SIG-M5 treated with dmso at 0.1 percent for 504 hours (cell line): ENCODE data around the gene CCK.

ENCODE experiments used
- DNase-seq: peaks from one replicate; lab custom pipeline; 2025; ENCODE audit not compliant: unreplicated experiment; lab: John Stamatoyannopoulos, UW

Gene CCK

DNA sequence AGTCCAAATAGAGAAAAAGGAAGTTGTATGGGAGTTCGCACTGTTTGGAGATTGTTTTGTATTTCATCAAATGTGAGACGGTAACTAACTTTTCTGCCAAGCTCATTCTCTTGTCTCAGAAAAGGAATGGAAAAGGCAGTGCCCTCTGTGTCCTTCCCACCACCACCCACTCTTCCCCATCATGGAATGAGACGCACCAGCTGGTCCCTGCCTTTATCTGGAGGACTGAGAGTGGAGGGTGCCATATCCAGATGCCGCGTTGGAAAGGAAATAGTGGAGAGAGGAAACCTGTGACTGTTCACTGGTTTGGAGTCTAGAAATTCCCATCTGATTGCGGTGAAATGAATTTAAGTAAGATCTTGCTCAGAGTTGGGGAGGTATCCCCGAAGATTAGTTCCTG is 3.7 kb upstream of the CCK start:
- DNase-seq = no peak

DNA sequence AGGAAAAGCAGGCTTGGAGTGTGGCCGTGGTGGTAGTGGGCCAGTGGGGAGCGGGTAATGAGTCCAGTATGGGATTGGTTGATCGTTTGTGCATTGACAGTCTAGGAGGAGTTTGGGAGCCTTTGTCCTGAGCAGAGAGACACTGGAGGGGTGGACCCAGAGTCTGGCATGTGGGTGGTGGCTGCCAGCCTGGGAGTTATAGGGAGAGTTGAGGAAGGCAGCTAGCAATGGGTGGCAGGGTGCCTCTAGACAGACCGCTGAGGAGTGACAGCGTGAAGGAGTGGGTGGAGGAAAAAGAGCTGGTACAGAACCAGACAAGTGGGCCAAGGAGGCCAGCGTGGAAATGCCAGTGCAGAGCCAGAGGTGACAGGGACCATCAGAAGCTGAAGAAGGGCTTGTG is 1.9 kb upstream of the CCK start:
- DNase-seq = no peak

DNA sequence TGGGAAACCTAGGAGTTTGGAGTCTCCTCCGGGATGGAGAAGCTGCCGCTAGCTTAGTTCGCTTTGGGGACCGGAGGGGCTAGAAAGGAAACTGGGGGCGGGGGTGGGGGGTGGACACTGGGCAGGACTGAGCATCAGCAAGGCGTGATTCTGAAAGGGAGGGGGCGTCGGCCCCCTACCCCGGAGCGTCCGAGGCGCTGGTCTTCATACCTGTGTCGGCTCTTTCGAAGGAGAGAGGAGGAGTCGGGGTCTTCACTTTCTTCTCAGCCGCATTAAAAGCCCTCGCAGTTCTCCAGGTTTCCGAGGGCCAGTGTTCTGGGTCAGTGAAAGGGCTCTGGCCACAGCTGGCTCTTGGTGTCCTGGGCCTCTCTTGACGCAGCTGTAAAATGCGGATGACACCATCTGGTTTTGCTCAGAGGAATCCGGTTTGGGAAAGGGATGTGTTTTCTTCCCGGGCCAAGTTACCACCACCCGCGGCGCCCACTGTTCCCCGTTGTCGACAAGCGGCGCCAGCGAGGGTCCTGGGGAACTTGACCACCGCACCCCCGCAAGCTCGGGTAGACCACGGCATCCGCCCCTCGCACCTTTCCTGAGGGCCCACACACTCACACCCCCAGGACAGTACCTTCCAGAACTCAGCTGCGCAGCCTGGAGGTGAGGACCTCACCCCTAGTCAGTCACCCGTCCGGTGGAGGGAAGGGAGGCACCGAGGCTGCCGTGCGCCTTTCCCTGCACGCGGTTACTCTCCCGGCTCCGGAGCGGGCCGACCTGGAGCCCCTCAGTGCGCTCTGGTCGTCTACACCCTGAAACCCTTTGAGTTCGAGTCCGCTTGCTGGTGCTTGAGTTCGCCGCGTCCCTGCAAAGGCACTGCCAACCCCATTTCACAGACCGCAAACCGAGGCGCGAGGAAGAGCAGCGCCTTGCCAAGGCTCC is 660 bp downstream of the CCK start:
- DNase-seq = no peak

DNA sequence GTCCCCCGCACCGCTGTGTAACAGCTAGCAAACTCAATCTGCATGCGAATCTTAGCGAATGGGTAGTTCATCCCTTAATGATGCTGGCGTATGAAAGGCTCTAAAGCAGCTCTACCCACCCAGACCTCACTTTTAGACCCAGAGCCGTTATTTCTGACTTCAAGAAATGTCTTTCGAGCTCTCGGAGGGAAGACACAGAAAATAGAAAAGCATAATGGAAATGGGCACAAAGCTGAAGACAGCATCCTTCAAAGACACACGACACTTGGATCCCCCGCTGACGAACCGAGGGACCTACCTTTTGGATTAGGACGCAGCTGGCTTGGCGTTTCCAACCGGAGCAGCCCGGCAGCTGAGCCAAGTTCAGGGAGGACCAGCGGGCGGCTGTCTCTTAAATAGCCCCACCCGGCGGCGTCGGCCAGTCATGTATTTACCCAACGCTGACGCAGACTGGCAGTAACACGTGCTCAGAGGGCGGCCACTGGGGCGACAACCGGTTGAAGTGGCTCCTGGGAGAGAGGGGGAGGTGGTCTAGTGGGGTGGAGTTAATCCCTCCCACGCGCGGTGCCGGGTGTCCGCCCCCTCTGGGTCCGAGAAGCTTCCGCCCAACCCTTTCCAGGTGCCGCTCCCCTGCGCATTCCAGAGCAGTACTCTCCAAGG is 1.5 kb downstream of the CCK start:
- no peak for DNase-seq

DNA sequence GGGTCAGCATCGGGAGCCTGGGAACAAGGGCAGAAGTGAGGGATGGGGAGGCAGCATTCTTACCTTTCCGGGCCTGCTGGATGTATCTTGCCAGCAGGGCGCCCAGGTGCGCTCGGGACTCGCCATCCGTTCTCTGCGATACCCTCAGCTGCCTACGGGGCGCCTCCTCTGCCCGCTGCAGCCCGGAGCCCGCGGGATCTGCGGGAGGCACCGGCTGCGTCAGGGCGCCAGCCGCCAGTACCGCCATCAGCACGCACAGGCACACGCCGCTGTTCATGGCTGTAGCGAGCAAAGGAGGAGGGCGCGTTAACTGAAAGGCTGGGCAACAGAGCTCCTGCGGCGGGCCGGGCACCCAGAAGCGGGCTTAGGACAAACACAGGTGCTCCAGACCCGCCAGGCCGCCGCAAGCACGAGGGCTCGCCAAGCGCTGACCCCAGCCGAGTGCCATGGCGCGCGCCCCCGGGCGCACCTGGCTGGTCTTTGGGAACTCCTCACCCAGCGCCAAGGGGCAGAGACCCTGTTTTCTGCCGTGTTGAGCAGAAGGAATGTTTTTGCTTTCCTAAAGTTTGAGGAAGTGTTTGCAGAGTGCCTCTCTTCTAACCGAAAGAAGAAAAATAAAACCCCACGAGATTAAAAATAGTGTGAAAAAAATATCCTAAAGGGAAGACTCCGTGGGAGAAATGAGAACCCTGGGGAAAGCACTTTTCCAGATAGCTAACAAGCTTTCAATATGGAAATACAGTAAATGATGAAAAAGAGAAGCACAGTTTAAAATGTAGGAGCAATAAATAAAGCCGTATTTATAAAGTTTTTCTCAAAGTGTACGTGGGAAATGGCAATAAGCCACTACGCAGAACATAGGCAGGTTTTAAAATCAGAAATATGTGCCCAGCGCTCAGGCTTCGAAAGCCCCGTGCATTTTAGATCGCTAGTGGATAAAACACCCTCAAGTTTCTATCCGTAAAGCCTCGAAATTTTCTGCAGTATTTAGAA is 2.3 kb downstream of the CCK start:
- DNase-seq = no peak

DNA sequence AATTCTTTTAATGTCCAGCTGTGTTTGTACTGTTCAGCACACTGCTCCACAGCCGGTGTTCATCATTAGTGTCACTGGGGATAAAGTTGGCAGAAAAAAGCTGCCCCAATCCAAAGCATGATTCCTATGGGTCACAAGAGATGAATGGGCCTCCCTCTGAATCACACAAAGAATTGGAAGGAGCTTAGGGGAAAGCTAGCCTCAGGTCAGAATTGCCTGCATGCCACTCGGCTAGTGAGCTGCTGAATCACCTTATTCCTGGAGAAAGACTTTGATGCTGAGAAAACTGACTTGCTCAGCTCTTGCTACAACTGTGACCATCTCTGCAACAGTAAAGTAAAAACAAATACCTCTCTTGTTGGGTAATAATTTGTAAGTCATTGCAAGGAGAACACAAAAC is 3.5 kb downstream of the CCK start:
- no peak for DNase-seq

DNA sequence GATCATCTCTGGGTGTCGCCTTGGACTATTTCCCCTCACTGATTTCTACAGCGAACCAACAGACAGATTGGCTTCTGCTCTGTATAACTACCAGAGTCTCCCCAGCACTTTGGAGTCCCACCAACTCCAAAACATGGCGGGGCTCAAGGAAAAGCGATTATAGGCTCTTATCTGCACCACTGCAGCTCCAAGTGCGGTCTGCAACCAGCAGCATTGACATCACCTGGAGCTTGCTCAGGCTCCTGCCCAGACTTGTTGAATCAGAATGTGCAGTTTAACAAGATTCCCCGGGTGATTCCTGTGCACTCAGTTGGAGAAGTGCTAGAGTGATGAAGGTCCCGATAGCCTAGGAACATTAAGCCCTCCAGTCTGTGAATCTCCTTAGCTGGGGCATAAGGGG is 9.0 kb downstream of the CCK start:
- no peak for DNase-seq

DNA sequence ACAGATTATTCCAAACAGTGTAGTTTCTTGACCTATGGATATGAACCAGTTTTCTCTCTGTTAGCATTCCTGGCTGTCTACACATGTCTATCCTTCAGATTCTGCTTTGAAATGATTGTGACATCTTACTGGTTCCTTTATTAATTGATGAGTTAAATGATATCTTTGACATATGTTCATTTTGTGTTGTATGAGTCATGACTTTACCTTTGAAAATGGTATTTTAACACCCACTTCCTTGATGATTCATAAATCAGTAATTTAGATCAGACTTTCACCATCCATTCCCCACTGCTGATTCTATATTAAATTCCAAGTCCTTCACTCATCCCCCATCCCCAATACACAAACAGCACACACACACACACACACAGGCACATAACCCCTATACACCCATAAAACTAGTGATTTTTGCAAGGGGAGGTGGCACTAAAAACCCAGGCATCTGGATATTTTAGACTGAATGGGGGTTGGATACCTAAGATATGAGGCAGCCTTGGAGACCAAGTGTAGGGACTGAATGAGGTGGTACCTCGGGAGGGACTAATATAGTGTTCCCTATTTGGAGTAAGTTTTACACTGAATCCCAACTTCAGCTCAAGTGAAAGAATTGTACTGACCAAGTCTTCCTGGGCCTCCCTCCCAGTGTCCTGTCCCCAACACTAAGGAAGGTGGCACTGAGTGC is 9.7 kb downstream of the CCK start:
- no peak for DNase-seq

DNA sequence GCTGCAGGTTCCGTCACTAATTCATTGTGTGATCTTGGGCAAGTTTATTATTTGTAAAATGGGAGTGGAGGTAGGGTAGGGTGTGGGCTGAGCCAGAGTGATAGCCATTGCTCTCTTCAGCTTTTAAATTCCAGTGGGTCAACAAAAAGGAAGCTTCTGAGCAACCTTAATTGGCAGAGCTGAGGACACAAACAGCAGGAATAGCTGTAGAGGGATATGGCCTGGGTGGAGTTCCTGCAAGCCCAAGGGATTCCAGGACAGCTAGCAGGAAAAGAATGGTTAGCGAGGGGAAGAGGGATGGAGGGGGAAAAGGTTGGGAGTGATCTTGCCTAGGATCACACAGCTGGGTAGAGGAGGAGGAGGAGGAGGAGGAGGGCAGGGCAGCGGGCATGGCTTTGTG is 11.4 kb downstream of the CCK start:
- DNase-seq = no peak

DNA sequence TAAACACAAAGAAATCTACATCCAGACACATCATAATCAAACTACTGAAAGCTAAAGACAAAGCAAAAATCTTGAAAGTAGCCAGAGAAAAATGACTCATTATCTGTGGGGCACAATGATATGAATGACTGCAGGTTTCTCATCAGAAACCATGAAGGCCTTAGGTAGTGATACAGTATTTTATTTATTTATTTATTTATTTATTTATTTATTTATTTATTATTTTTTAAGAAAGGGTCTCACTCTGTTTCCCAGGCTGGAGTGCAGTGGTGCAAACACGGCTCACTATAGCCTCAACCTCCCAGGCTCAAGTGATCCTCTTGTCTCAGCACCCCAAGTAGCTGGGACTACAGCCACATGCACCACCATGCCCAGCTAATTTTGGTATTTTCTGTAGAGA is 15.2 kb downstream of the CCK start:
- no peak for DNase-seq

DNA sequence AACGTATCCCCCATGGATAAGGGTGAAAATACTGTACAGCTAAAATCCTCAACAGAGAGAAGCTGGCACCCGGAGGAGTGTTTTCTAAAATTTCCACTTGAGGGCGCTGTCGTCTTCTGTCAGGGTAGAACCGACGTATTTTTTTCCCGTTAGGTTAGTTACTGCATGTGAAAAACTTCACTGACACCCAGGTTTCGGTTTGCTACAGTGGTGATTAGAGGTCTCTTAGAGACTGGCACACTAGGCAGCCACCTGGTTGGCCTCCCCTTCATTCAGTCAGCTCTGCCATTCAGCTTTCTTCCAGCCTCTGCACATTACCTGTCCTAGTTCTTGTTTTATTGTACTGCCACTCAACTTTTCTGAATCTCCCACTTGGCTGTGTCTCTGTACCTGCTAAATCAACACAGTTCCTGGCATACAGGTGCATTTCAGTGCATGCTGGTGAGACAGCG is 18.4 kb downstream of the CCK start:
- DNase-seq = peak; percentile 66

DNA sequence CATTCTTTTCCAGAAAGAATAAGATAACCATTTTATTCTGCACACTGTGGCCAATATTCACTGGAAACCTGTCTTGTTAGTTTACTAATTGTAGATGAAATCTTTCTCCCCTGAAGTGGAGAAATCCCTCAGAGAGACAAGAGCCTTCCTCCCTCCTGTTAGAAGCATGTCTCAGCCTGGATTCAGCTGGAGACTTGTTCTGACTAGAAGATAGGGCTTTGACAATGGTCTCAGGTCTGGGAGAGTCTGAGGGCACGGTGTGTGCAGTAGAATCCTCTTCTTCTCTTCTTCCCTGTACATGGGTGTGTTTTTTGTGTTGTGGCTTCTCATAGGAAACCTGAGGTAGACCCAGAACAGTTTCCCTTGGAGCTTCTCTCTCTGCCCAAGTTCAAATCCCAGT is 19.9 kb downstream of the CCK start:
- DNase-seq = no peak

DNA sequence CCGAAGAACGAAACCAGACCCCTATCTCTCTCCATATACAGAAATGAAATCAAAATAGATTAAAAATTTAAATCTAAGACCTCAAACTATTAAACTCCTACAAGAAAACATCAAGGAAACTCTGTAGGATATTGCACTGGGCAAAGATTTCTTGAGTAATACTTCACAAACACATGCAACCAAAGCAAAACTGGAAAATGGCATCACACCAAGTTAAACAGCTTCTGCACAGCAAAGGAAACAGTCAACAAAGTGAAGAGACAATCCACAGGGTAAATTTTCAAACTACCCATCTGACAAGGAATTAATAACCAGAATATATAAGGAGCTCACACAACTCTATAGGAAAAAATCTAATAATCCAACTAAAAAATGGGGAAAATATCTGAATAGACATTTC is 29.4 kb downstream of the CCK start:
- no peak for DNase-seq

DNA sequence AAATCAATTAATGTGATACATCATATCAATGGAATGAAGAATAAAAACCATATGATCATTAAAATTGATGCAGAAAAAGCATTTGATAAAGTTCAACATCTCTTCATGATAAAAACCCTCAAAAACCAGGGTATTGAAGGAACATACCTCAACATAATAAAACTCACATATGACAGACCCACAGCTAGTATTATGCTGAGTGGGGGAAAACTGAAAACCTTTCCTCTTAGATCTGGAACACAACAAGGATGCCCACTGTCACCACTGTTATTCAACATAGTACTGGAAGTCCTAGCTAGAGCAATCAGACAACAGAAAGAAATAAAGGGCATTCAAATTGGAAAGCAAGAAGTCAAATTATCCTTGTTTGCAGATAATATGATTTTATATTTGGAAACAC is 30.5 kb downstream of the CCK start:
- no peak for DNase-seq

DNA sequence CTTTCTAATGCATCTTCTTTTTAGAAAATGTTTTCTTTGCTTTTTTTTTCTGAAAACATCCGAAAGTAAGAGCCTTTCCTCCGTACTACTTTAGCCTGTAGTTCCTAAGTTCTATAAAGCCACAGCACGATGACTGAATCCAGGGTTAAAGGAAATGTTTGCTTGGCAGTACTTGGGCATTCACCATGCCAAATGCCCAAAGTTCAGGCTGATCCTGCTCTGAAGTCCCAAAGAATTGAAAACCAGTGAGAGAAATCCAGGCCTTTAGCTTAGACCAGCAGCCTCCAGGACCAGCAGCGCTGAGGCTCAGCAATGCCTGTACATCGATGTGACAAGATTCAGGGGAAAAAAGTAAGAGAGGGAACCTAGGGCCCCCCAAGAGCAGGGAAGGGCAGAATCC is 35.1 kb downstream of the CCK start:
- no peak for DNase-seq

DNA sequence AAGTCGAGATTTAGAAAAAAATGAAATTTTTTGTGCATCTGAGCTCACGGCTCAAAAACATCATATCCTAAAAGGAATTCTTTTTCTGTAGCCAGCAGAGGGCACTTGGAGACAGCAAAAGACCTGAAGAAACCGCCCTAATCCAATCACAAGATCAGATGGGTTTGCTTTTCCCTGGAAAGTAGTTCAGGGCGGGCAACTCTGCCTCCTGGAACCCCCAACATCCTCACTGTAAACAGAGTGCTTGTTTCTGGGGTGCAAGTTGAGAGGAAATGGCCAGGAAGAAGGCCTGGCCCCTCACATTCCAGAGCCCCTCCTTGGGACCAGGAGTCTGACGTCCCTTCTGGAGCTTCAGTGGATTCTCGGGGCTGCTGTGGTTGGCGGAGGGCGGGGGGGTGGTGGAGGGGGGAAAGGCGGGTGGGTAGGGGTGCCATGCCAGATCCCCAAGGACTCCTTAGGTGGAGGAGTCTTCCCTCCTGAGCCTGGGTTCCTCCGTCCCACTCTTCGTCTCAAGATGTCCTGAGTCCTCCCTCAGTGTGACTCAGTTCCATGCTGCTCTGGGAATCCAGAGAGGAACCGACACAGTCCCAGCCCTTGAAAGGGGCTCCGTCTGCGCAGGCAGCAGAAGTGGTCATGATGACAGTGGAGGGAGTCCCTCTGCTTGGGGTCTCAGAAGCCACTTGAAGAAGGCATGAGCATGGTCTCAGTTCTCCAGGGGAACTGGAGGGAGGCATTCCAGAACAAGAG is 35.9 kb downstream of the CCK start:
- DNase-seq = peak; percentile 29

DNA sequence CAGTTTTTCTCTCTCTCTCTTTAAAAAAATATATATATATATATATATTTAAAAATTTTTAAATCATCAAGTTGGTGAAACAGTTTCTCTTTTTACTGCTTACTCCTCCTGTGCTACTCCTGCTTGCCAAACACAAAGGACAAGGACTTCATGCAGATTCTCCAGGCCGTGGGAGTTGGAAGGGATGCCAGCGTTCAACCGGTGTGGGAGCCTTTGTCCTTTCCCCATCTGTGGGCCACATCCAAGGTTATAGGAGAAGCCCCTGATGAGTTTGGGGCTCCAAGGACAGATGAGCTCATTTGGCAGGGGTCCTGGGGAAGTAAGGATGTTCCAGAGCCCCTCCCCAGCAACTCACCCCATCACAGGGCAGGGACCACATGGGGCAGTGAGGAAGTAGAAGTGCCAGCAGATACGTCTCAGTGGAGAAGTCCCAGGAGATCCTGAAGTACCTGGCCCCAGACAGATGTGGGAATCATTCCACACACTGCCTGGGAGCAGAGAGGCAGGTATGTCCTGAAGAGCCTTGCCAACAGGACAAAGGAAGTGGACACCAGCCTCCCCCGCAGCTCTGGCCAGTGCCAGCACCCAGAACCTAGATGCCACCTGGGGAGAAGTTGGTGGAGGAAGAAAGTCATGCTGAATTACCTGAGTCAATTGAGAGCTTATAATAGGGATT is 36.6 kb downstream of the CCK start:
- DNase-seq = no peak

DNA sequence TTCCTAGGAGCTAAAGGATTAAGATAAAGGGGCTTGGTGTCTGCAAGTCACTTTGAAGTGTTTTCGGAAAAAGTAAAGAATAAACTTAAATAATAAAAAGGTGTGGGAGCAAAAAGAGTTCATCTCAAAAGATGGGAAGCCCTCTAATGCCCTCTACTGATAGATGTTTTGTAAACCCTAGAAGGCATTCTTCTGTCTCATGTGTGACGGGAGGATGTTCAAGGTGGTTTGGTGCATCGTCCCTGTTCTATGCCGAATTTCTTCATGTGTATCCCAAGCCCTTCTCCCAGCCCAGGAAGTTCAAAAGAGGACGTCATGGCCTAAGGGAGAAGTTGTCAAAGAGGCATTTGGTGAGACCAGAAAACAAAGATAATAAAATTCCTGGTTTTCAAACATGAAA is 37.2 kb downstream of the CCK start:
- DNase-seq = peak; percentile 5
